NCI-H146 (cell line): ENCODE data around the gene AIFM3.
"Not testable (repeated sequence)": the region's sequence is repeated elsewhere in the genome, so short reads cannot be mapped to it uniquely, and the experiment has no call there.

Experiments used
- DNase-seq: peaks from one replicate; lab custom pipeline; 2025; lab: John Stamatoyannopoulos, UW

AIFM3 gene

DNA sequence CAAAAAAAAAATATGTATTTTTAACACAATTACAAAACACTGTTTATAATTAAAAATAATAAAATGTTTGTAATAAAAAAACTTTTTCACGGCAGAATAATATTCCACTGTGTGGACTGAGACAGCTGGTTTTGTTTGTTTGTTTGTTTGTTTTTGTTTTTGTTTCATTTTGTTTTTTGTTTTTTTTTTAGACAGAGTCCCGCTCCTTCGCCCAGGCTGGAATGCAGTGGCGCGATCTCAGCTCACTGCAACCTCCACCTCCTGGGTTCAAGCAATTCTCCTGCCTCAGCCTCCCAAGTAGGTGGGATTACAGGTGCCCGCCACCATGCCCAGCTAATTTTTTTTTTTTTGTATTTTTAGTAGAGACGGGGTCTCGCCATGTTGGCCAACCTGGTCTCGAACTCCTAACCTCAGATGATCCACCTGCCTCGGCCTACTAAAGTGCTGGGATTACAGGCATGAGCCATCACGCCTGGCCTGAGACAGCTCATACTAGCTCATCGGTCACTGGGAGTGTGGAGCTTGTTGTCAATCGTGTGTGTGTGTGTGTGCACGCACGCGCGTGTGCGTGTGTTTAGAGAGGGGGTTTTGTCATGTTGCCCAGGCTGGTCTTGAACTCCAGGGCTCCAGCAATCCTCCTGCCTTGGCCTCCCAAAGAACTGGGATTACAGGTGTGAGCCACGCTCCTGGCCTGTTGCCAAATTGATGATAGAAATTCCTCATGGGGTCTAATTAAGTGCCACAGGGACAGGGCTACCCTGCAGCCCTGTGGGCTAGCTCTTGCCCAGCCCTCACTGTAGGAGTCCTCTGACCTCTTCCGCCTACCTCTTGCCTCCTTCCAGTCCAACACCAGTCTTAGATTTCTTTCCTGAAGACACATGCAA lies 7.2 kb upstream of the AIFM3 start:
- peak; percentile 5 for DNase-seq

DNA sequence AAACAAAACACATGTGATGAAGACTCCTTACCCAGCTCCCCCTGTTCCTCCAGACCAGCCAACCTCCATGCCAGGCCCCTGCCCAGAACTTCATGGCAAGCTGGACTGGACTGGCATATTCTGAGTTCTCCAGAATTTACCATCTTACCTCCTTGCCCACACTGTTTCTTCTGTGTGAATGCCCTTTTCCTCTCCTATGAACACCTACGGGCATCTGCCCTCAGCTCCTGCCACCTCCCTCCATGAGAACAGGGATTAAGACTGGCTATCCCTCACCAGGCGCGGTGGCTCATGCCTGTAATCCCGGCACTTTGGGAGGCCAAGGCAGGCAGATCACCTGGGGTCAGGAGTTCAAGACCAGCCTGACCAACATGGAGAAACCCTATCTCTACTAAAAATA lies 6.4 kb upstream of the AIFM3 start:
- DNase-seq: no peak

DNA sequence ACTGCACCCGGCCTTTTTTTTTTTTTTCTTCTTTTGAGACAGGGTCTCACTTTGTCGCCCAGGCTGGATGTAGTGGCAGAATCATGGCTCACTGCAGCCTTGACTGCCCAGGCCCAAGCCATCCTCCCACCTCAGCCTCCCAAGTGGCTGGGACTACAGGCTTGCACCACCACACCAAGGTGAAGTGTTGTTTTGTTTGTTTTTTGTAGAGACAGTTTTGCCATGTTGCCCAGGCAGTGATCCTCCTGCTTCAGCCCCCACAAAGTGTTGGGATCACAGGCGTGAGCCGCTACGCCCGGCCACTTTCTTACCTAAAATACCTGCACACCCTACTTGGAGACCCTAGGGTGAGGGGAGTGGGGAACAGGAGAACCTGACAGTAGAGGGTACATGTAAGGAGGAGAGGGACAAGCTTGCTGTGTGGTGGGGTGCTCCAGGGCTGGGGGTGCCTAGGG lies 4.5 kb upstream of the AIFM3 start:
- DNase-seq: no peak

DNA sequence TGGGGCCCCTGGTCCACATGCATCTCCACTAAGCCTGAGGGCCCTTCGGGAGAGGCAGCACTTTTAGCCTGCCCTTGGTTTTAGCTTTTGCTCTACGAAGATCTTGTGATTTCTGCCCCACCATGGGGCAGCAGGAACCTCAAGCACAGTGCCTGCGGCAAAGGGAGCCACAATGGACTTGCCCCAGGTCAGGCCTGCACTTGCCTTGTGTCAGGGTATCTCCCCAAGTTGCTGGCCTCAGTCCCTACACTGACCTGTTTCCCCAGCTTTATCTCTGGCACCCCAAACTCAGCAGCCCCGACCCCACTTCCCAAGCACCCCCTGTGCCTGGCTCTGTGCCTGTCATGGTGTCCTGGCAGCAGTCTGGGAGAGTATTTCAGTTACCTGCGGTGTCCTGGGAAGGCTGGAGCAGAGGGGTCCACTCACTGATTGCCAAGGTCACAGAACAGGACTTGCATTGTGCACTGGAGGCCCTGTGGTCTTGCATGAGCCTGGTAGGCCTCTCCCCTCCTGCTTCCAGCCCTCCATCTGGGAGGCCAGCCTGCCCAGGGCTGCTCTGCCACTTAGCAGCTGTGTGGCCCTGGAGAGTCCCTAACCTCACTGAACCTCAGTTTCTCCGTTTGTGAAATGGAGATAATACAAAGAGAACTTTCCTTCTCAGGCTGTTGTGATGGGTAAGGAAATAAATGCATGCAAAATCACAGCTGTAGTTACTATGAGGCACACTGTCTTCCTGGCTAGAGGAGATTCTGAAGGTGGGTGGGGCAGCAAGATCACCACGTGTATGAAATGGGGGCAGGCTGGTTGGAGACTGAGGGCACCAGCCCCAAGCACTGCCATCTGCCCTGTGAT lies 3.6 kb upstream of the AIFM3 start:
- DNase-seq: no peak

DNA sequence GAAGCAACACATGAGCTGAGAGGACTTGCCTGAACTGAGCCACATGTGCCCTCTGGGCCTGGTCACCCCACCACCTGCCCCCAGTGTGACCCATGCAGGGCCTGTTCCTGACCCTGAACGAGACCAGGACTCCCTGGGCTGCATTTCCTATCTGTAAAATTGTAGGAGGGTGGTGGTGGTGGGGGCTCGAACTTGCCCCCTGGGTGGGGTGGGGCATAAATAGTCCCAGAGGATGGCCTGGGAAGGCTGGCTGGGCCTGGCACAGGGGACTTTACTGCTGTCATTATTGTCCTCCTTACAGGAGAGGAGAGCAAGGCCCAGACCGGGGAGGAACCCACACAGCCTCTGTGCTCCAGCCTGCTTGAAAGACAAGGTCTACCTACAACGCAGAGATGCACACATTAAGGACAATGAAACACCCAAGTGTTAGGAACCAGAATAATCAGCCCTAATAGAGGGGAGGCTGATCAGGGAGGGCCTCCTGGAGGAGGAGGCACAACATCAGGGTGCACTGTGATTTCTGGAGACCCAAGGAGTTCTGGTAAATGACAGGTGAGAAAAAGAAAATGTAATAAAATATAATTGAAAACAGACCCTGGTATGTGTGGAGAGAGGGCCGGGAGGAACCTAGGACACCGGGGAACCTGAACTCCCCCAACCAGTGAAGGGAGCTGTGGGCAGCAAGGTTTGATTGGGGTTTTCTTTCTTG lies 2.8 kb upstream of the AIFM3 start:
- no peak for DNase-seq

DNA sequence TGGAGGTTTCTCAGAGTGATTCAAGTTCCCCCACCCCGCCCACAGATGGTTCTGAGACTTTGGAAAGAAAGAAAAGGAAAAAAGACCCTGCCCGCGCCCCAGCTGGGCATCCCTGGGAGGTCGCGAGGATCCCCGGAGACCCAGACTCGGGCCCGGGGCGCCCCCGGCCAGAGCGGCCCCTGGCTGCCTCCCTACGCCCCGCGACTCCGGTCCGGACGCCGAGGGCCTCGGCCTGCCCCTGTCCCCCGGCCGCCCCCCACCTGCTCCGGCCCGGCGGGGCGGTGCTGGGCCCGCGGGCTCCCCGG lies 2.3 kb upstream of the AIFM3 start:
- peak; percentile 2 for DNase-seq

DNA sequence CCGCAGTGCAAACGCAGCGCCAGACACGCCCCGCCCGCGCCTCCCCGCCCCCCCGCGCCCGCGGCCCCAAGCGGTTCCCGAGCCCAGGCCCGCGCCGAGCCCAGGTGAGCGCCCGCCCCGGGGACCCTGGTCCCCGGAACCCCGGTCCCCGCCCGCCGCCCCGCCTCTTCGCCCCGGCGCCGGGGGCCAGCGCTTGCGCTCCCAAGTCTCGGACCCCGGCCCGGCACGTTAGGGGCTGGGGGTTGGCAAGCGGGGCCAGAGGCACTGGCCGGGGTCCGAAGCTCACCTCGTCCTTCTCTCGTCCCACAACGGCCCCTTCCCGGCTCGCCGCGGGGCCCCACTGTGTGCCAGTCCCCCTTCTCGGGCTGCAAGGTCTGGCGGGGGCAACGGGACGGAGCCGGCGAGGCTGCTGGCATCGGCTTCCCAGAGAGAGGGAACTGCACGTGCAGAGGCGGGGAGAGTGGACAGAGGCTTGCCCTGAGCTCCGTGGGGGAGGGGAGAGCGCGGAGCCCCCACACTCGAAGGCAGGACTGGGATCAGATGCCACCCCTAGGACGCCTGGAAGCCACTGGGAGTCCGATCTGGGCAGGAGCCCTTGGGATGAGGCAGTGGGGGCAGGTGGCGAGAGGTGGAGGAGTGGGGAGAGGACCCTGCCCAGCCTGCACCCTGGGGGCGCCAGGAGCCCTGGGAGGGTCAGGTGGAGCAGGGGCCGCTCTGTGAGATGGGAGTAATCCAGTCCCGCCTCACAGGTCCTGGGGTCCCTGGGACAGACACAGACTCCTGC lies 1.8 kb upstream of the AIFM3 start:
- DNase-seq: no peak

DNA sequence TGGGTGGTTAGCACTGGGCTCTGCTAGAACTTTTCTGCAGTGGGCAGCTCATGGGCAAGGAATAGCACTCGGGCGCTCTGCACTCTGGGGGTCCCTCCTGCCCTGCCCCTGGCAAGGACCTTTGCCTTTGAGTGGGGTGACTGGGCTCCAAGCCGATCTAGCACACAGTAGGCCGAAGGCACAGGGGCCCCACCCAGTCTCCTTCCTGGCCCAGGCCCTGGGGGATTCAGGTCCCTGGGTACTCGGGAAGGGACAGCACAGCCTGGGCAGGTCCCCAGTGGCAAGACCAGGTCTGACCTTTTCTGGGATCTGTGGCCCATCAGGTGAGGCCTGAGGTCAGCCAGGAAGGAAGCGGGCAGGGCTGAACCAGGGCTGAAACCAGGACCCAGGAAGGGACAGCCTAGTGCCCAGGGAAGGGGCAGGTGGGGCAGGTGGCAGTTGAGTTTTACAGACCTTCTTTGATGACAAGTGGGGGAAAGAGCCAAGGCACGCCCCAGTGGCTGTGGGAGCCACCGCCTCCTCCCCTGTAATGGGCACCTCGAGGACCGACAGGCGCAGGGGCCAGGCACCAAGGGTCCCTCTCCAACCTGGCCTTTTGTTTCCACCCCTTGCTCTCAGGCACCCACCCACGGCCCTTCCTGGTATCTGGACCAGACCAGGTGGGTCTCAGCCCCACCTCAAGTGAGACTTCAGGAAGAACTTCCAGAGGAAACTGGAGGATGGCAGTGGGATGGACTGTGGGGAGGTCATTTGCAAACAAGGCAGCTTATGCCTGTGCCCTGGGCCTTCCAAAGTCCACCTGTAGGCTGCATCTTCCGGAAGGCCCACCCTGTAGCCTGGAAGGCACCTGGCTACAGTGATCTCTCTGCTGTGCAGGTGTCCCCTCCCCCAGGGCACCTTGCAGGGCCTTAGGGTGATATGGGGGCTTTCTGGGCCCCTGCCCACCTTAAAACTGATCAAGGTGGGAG lies 883 bp upstream of the AIFM3 start:
- no peak for DNase-seq

DNA sequence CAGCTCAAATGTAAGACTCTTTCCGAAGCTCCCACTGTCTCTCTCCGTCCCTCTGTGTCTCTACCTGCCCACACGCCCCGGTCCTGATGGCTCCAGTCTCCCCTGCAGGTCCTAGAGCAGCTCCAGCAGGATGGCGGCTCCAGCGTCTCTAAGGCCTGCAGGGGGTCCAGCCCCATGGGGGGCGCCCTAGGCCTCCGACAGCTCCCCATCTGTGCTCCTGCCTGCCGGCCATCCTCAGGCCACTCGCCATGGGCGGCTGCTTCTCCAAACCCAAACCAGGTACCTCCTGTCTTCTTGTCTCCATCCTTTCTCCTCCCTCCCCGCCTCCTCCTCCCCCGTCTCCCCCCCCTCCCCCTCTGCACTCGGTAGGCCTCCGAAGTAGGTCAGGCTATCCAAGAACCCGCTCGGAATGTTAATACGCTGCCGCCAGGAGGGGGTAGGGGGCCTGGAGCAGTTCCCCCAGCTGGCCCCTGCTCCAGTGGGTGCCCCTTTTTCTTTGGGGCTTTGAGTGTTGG lies 699 bp downstream of the AIFM3 start:
- DNase-seq: no peak

DNA sequence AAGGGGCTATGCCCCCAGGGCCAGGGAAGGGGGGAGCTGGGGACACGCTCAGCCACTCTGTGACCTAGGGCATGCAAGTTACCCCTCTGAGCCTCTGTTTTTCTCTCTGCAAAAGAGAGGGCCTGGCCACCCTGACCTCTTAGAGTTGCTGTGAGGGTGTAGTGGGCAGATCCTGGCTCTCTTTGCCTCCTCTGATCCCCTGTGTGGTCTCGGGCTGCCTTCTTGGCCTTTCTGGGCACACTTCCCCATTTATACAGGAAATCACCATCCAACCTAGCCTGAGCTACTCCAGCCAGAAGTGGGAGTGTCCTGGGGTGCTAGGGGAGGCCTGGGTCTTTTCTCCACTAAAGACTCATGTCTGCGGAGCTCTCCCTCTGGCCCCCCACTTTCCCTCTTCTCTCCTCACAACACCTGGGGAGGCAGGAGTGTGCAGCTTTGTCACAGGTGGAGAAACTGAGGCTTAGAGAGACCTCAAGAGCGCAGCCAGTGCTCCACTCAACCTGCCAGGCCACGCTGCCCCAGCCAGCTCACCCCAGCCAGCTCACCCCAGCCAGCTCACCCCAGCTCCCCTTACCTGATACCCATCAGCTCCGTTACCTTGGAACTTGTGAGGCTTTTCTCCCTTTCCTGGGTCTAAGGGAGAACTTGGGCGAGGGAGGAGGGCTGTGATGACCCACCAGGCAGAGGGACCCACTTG lies 1.4 kb downstream of the AIFM3 start:
- no peak for DNase-seq

DNA sequence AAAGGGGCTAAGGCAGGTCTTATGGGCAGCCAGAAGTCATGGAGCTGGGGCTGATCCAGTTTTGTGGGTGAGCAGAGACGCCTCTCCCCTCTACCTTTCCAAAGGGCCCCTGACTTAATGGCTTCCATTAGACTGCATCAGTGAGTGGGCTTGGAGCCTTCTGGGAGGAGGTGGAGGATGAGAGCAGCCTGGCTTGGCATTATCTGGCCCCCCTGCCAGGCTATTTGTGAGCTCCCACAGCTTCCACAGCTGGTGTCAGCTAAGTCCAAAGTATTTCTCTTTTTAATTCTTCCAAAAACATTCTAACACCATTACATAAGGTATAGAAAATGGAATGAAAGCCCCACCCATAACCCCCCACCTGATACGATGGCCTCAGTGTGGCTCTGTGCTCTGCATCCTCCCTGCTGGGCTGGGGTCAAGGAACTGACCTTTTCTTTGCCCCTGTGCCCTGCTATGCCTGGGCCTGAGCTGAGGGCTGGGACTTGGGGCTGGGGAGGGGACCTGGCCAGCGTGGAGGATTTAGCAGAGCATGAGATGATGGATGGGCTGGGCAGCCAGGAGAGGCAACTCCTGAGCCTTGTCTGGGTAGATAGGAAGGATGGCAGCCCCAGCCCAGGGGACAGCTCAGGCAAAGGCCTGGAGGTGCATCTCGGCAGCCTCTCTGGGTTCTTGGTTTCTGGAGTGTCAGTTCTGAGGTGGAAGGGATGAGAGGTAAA lies 4.0 kb downstream of the AIFM3 start:
- peak; percentile 35 for DNase-seq

DNA sequence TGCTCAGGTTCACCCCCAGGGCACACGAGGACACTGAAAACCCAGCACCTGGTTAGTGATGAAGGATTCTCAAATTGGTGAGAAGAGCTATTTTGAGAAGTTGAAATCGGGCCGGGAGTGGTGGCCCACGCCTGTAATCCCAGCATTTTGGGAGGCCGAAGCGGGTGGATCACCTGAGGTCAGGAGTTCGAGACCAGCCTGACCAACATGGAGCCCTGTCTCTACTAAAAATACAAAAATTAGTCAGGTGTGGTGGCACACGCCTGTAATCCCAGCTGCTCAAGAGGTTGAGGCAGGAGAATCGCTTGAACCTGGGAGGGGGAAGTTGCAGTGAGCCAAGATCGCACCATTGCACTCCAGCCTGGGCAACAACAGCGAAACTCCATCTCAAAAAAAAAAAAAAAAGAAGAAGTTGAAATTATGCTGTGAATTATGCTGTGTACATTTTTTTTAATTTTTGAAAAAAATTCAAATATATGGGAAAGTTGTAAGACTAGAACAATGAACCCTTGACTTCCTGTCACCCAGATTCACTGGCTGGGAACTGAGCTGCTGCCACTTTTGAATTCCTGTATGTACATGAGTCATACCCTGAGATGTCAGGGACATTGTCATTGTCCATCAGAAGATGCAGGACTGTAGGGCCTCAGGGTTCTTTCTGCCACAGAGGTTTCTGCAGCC lies 5.1 kb downstream of the AIFM3 start:
- DNase-seq: not testable (repeated sequence)

DNA sequence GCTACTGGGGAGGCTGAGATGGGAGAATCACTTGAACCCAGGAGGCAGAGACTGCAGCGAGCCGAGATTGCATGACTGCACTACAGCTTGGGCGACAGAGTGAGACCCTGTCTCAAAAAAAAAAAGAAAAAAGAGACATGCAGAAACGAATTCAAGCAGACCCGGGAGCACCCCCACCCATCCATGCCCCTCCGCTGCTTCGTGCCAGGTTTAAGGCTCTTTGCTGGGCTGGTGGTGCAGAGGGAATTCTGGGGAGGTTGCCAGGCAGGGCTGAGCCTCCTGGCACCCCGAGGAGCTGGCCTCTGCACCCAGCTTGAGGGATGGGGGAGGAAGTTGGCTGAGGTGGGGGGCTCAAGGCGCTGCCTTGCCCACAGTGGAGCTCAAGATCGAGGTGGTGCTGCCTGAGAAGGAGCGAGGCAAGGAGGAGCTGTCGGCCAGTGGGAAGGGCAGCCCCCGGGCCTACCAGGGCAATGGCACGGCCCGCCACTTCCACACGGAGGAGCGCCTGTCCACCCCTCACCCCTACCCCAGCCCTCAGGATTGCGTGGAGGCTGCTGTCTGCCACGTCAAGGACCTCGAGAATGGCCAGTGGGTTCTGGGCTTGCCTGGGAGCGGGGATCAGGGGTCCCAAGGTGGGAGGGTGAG lies 6.0 kb downstream of the AIFM3 start:
- DNase-seq: no peak

DNA sequence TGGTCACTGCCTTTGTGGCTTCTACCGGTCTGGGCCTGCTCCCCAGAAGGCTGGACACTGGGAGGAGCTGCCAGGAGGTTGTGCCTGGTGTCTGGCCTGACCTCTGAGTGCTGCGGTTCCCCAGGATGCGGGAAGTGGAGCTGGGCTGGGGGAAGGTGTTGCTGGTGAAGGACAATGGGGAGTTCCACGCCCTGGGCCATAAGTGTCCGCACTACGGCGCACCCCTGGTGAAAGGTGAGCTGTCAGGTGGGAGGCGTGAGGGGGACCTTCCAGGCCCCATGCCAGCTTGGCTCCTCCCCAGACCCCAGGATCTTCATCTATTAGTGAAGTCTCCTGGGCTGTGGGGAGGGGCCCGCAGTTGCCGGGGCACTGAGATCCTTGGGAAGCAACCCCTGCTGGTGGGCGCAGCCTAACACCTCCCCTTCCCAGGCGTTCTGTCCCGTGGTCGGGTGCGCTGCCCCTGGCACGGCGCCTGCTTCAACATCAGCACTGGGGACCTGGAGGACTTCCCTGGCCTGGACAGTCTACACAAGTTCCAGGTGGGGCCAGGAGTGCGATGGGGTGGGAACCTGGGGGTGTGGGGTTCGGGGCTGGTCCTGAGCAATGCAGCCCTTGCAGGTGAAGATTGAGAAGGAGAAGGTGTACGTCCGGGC lies 6.7 kb downstream of the AIFM3 start:
- DNase-seq: no peak

DNA sequence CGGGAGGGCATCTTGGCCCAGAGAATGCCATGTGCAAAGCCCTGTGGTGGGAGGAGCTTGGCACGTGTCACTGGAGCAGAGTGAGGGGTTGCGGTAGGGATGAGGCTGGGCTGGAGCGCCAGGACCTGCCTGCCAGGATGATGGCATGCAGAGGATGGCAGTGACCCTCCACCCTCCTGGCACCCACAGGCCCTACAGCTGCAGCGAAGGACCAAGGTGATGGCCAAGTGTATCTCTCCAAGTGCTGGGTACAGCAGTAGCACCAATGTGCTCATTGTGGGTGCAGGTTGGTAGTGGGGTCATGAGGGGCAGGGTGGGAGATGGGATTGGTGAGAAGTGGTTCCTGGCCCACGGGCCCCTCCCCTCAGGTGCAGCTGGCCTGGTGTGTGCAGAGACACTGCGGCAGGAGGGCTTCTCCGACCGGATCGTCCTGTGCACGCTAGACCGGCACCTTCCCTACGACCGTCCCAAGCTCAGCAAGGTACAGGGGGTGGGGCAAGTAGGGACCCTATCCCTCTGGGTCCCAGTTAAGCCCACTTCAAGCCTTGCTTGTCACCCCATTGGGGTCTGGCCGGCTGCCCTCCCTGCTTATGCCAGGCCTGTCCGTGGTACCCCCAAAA lies 7.4 kb downstream of the AIFM3 start:
- no peak for DNase-seq

DNA sequence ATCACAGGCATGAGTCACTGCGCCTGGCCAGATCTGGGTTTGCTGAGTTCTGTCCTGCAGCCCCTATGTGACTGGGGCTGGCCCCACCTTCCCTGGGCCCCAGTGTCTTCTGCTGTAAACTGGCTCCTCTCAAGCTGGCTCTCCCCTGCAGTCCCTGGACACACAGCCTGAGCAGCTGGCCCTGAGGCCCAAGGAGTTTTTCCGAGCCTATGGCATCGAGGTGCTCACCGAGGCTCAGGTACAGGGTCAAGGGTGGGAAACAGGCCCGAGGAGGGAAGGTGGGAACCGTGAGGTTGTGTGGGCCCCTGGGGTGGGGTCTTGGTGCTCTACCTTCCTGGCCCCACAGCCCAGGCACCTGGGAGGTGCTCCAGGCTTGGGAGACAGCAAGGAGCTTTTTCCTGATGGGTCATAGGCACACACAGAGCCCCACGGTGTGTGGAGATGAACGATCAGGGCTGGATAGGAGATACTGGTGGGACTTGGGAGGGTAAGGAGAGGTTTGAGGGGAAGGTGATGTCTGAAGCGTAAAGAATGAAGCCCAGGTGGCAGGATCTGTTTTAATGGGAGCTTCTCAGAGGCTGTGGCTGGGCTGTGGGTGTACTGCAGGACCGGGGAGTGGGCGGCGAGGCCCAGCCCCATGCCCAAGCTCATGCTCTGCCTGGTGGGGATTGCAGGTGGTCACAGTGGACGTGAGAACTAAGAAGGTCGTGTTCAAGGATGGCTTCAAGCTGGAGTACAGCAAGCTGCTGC lies 8.7 kb downstream of the AIFM3 start:
- DNase-seq: no peak
